HepG2 (cell line): ENCODE measurements around the gene PRKAR1A. TPM values are rescaled to one million over a fixed set of nuclear protein-coding genes. Genes with fewer than 3 reads are reported as not detected.

Experiments
- ARNT2 ChIP-seq: sonication (generic); formaldehyde crosslinking; IDR thresholded peaks from 2 replicates; pipeline ENCODE4 v1.8.0; 2022; ENCODE audit warnings: mild to moderate bottlenecking, low read depth, missing genetic modification reagents, moderate library complexity
- EED ChIP-seq: sonication (generic); formaldehyde crosslinking; IDR thresholded peaks from 2 replicates; pipeline ENCODE4 v1.5.0; 2020; ENCODE audit warnings: mild to moderate bottlenecking, missing genetic modification reagents
- HNF4G ChIP-seq, 2 experiments: sonication (generic) in 1 of 2; formaldehyde crosslinking in 1 of 2; IDR thresholded peaks; 2 replicates each; pipeline versions ENCODE4 v1.4.0 to v1.6.1; 2011 to 2020; ENCODE audit warnings: borderline replicate concordance in 2 of 2, low read depth in 2 of 2, mild to moderate bottlenecking in 2 of 2, low read length in 1 of 2, missing genetic modification reagents in 1 of 2, moderate library complexity in 1 of 2
- KLF11 ChIP-seq: IDR thresholded peaks from 2 replicates; pipeline ENCODE4 v1.6.1; 2016; ENCODE audit warnings: missing compliant biosample characterization
- KLF15 ChIP-seq: sonication (generic); formaldehyde crosslinking; IDR thresholded peaks from 2 replicates; pipeline ENCODE4 v1.8.1; 2023; ENCODE audit warnings: borderline replicate concordance, mild to moderate bottlenecking, inconsistent platforms, missing genetic modification reagents, mixed read lengths
- MTA3 ChIP-seq: sonication (generic); formaldehyde crosslinking; IDR thresholded peaks from 2 replicates; pipeline ENCODE4 v1.4.0; 2020; ENCODE audit warnings: missing genetic modification reagents
- TAF15 ChIP-seq: fragments of 200-400 bp; formaldehyde crosslinking; IDR thresholded peaks from one replicate; pipeline ENCODE4 v1.6.1; 2018; ENCODE audit warnings: mild to moderate bottlenecking, low read depth, low read length; ENCODE audit not compliant: poor library complexity, severe bottlenecking
- ZMAT3 ChIP-seq: sonication (generic); formaldehyde crosslinking; conservative IDR thresholded peaks from 2 replicates; pipeline ENCODE4 v1.7.0; 2021; ENCODE audit warnings: missing genetic modification reagents
- ZMYM2 ChIP-seq: sonication (generic); formaldehyde crosslinking; IDR thresholded peaks from 2 replicates; pipeline ENCODE4 v1.8.0; 2022; ENCODE audit warnings: mild to moderate bottlenecking, missing genetic modification reagents
- ZNF18 ChIP-seq: sonication (generic); formaldehyde crosslinking; IDR thresholded peaks from 2 replicates; pipeline ENCODE4 v1.8.0; 2022; ENCODE audit warnings: mild to moderate bottlenecking, missing genetic modification reagents; ENCODE audit not compliant: insufficient replicate concordance
- ZNF292 ChIP-seq: sonication (generic); formaldehyde crosslinking; IDR thresholded peaks from 2 replicates; pipeline ENCODE4 v1.8.1; 2022; ENCODE audit warnings: mild to moderate bottlenecking, low read depth, missing genetic modification reagents, borderline replicate concordance
- ZNF383 ChIP-seq: sonication (generic); formaldehyde crosslinking; IDR thresholded peaks from 2 replicates; pipeline ENCODE4 v1.4.0; 2020; ENCODE audit warnings: missing genetic modification reagents, mild to moderate bottlenecking, borderline replicate concordance
- ZNF652 ChIP-seq: IDR thresholded peaks from 2 replicates; pipeline ENCODE4 v1.6.1; 2016; ENCODE audit warnings: low read depth, borderline replicate concordance
- ZNF672 ChIP-seq: sonication (generic); formaldehyde crosslinking; IDR thresholded peaks from 2 replicates; pipeline ENCODE4 v1.8.1; 2022; ENCODE audit warnings: missing genetic modification reagents
- ZNF790 ChIP-seq: sonication (generic); formaldehyde crosslinking; IDR thresholded peaks from 2 replicates; pipeline ENCODE4 v1.8.0; 2022; ENCODE audit warnings: missing genetic modification reagents, mild to moderate bottlenecking, borderline replicate concordance
- polyA plus RNA-seq, 8 experiments: library from polyadenylated mRNA; depleted of rRNA in 3 of 8; stranded (reverse) in 7 of 8; unstranded in 1 of 8; fragments of >200 nt; fragmentation: Illumina TruSeq in 4 of 8; extraction: Trizol in 4 of 8; gene quantifications; 2 replicates each; pipeline versions ENCODE4 v1.2.1 to v1.2.3, GENCODE V29; 2011 to 2016; ENCODE audit warnings: low read depth in 4 of 8, missing spikeins in 1 of 8, mixed read lengths in 1 of 8; ENCODE audit not compliant: insufficient read depth in 1 of 8
- total RNA-seq, 5 experiments: library from RNA; depleted of rRNA; stranded (reverse); fragments of >200 nt; fragmentation: Illumina TruSeq; extraction: Trizol; gene quantifications; 2 replicates each; pipeline ENCODE4 v1.2.3, GENCODE V29; 2016; ENCODE audit warnings: low read depth in 1 of 5
- TF ChIP-seq, protein P1 (sequence below): IDR thresholded peaks from 2 replicates; pipeline ENCODE4 v1.6.1; 2016; ENCODE audit warnings: missing compliant biosample characterization, missing genetic modification reagents, borderline replicate concordance
- TF ChIP-seq, protein P2 (sequence below): sonication (generic); formaldehyde crosslinking; IDR thresholded peaks from 2 replicates; pipeline ENCODE4 v1.9.0; 2021; ENCODE audit warnings: missing genetic modification reagents, borderline replicate concordance
- TF ChIP-seq, protein P3 (sequence below): sonication (generic); formaldehyde crosslinking; IDR thresholded peaks from 2 replicates; pipeline ENCODE4 v1.5.0; 2020; ENCODE audit warnings: missing genetic modification reagents, mild to moderate bottlenecking, borderline replicate concordance

The PRKAR1A gene
- total and polyA plus RNA-seq, 2 of the 13 experiments (the other 11 are each of a cell fraction or from before 2014, with no cell fraction given): 265 to 266 TPM

DNA sequence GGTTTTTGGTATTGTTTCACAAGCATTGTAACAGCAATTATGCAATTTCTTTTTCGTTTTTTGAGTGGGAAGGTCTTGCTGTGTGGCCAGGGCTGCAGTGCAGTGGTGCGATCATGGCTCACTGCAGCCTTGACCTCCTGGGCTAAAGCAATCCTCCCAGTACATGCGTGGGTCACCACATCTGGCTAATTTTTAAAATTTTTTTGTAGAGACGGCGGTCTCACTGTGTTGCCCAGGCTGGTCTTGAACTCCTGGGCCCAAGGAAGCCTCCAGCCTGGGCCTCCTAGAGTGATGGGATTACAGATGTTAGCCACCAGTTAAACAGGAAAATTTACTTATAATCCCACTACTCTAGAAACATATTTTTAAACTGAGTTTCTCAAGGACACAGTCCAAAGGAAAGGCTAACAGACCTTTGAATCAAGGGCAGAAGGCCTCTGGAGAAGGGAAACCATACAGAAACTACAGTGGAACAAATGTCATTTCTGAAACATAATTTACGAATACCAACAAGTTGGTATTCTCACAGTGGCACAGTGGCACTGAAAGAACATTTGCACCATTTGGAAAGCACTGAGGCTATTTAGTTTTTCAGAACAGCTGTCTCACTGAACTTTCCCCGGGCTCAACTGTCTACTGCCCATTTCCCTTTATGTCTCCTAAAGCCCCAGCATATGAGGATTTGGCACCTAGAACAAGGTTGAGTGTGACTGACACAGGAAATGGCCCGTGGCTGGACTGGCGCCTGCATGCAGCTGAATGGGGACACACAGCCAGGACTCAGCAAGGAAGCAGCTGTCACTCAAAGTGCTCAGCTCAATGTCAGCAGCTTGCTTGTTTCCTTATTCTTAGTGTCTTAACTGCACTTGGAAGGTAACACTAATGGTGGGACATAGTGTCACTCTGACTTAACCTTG, 2.8 kb upstream of the PRKAR1A start (continued):
- TF ChIP-seq, protein P1, sequence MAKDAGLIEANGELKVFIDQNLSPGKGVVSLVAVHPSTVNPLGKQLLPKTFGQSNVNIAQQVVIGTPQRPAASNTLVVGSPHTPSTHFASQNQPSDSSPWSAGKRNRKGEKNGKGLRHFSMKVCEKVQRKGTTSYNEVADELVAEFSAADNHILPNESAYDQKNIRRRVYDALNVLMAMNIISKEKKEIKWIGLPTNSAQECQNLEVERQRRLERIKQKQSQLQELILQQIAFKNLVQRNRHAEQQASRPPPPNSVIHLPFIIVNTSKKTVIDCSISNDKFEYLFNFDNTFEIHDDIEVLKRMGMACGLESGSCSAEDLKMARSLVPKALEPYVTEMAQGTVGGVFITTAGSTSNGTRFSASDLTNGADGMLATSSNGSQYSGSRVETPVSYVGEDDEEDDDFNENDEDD (CRISPR knock-in tag): peak; percentile 48; the same call in 1 of the 2 replicates
- no peak for TF ChIP-seq MTA3 (CRISPR knock-in tag)
- no peak for TF ChIP-seq ZNF383 (CRISPR knock-in tag)
- TF ChIP-seq ZNF790 (CRISPR knock-in tag): no peak
- peak; percentile 89 for TF ChIP-seq ZMYM2 (CRISPR knock-in tag)
- TF ChIP-seq ARNT2 (CRISPR knock-in tag): peak; percentile 36; the same call in 1 of the 2 replicates
- no peak for TF ChIP-seq KLF11 (CRISPR knock-in tag)
- TF ChIP-seq TAF15: no peak
- TF ChIP-seq, protein P2, sequence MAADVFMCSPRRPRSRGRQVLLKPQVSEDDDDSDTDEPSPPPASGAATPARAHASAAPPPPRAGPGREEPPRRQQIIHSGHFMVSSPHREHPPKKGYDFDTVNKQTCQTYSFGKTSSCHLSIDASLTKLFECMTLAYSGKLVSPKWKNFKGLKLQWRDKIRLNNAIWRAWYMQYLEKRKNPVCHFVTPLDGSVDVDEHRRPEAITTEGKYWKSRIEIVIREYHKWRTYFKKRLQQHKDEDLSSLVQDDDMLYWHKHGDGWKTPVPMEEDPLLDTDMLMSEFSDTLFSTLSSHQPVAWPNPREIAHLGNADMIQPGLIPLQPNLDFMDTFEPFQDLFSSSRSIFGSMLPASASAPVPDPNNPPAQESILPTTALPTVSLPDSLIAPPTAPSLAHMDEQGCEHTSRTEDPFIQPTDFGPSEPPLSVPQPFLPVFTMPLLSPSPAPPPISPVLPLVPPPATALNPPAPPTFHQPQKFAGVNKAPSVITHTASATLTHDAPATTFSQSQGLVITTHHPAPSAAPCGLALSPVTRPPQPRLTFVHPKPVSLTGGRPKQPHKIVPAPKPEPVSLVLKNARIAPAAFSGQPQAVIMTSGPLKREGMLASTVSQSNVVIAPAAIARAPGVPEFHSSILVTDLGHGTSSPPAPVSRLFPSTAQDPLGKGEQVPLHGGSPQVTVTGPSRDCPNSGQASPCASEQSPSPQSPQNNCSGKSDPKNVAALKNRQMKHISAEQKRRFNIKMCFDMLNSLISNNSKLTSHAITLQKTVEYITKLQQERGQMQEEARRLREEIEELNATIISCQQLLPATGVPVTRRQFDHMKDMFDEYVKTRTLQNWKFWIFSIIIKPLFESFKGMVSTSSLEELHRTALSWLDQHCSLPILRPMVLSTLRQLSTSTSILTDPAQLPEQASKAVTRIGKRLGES (CRISPR knock-in tag): no peak
- no peak for TF ChIP-seq HNF4G (IDR thresholded peaks at IDR 0.05; ENCODE audit: borderline replicate concordance, low read depth, low read length)
- no peak for TF ChIP-seq HNF4G (CRISPR knock-in tag; IDR thresholded peaks at IDR 0.05; ENCODE audit: borderline replicate concordance, low read depth)
- TF ChIP-seq KLF15: no peak
- TF ChIP-seq EED (CRISPR knock-in tag): no peak
- no peak for TF ChIP-seq ZMAT3 (CRISPR knock-in tag)
- TF ChIP-seq ZNF652 (CRISPR knock-in tag): no peak
- no peak for TF ChIP-seq ZNF18 (CRISPR knock-in tag)
- TF ChIP-seq ZNF292 (CRISPR knock-in tag): peak; percentile 92
- TF ChIP-seq, protein P3, sequence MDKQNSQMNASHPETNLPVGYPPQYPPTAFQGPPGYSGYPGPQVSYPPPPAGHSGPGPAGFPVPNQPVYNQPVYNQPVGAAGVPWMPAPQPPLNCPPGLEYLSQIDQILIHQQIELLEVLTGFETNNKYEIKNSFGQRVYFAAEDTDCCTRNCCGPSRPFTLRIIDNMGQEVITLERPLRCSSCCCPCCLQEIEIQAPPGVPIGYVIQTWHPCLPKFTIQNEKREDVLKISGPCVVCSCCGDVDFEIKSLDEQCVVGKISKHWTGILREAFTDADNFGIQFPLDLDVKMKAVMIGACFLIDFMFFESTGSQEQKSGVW: no peak
- no peak for TF ChIP-seq ZNF672 (CRISPR knock-in tag)
